SK-N-SH (cell line): ENCODE results near the gene KRT2. TPM values are rescaled to one million over a fixed set of nuclear protein-coding genes. Genes with fewer than 3 reads are reported as not detected.

Experiments
- CTCF ChIA-PET: fragments of 300-600, 350-600 bp; formaldehyde crosslinking; extraction: SDS; loops from one replicate; lab custom pipeline; 2021; lab: Yijun Ruan, JAX
- POLR2A ChIA-PET: fragments of 350-600 bp; sonication (Branson Sonifier 250); formaldehyde crosslinking; extraction: SDS; loops from one replicate; lab custom pipeline; 2020; ENCODE audit warnings: antibody characterized with exemption, inconsistent platforms; lab: Yijun Ruan, JAX
- DNase-seq: peaks from one replicate; pipeline ENCODE4 v3.0.0; 2012
- H2AFZ ChIP-seq: fragments of 200-600 bp; sonication (generic); 2 replicates; pipeline ENCODE4 v1.8.1; 2016; ENCODE audit warnings: antibody characterized with exemption, mild to moderate bottlenecking, low read depth
- H3F3A ChIP-seq: fragments of 200-600 bp; sonication (generic); replicated peaks from 2 replicates; pipeline ENCODE3; 2016; ENCODE audit warnings: antibody characterized with exemption, mild to moderate bottlenecking; ENCODE audit not compliant: insufficient read depth
- H3K27ac ChIP-seq, 2 experiments: fragments of 200-500 bp in 1 of 2; fragments of 200-600 bp in 1 of 2; sonication (Bioruptor generic) in 1 of 2; sonication (generic), shearing (Covaris generic) in 1 of 2; 2 replicates each; pipeline versions ENCODE4 v1.5.1 to v1.6.1; 2014 to 2016; ENCODE audit warnings: low read depth in 2 of 2, inconsistent platforms in 1 of 2, low read length in 1 of 2, mild to moderate bottlenecking in 1 of 2, mixed read lengths in 1 of 2
- H3K27me3 ChIP-seq: fragments of 200-600 bp; sonication (generic), shearing (Covaris generic); 2 replicates; pipeline ENCODE4 v1.6.1; 2016; ENCODE audit warnings: mixed run types; ENCODE audit not compliant: insufficient read depth
- H3K36me3 ChIP-seq, 2 experiments: fragments of 200-500 bp in 1 of 2; fragments of 200-600 bp in 1 of 2; sonication (Bioruptor generic) in 1 of 2; sonication (generic) in 1 of 2; replicated peaks in 1 of 2; 2 replicates each; pipeline versions ENCODE3 to v1.5.1; 2014 to 2016; ENCODE audit warnings: low read length in 1 of 2, mild to moderate bottlenecking in 1 of 2; ENCODE audit not compliant: insufficient read depth in 2 of 2, control insufficient read depth in 1 of 2
- H3K4me1 ChIP-seq, 2 experiments: fragments of 200-500 bp in 1 of 2; fragments of 200-600 bp in 1 of 2; sonication (Bioruptor generic) in 1 of 2; sonication (generic), shearing (Covaris generic) in 1 of 2; 2 replicates each; pipeline versions ENCODE4 v1.5.1 to v1.6.1; 2014 to 2016; ENCODE audit warnings: low read depth in 1 of 2, low read length in 1 of 2, mixed run types in 1 of 2; ENCODE audit not compliant: insufficient read depth in 2 of 2, control insufficient read depth in 1 of 2
- H3K4me2 ChIP-seq: fragments of 200-600 bp; sonication (generic), shearing (Covaris generic); 2 replicates; pipeline ENCODE4 v1.6.1; 2017; ENCODE audit warnings: mixed run types
- H3K4me3 ChIP-seq, 2 experiments: fragments of 200-500 bp in 1 of 2; fragments of 200-600 bp in 1 of 2; sonication (Bioruptor generic) in 1 of 2; sonication (generic), shearing (Covaris generic) in 1 of 2; 2 replicates each; pipeline versions ENCODE4 v1.5.1 to v1.8.1; 2014 to 2016; ENCODE audit warnings: low read depth in 2 of 2, inconsistent platforms in 1 of 2, low read length in 1 of 2, mild to moderate bottlenecking in 1 of 2, mixed read lengths in 1 of 2, moderate library complexity in 1 of 2
- H3K79me2 ChIP-seq: fragments of 200-600 bp; sonication (generic); 2 replicates; pipeline ENCODE4 v1.8.1; 2017; ENCODE audit warnings: mild to moderate bottlenecking; ENCODE audit not compliant: insufficient read depth
- H3K9ac ChIP-seq: fragments of 200-600 bp; sonication (generic); 2 replicates; pipeline ENCODE4 v1.6.1; 2017; ENCODE audit warnings: mixed run types
- H3K9me2 ChIP-seq: fragments of 200-600 bp; sonication (generic); 2 replicates; pipeline ENCODE4 v1.6.1; 2017; ENCODE audit warnings: mixed run types
- H3K9me3 ChIP-seq: fragments of 200-600 bp; sonication (generic); 2 replicates; pipeline ENCODE4 v1.6.1; 2017; ENCODE audit warnings: mixed run types, mild to moderate bottlenecking, moderate library complexity
- H4K20me1 ChIP-seq: fragments of 200-600 bp; sonication (generic); 2 replicates; pipeline ENCODE4 v1.6.1; 2017; ENCODE audit warnings: mild to moderate bottlenecking, mixed run types; ENCODE audit not compliant: insufficient read depth
- CHD2 ChIP-seq: fragments of 150-350 bp; IDR thresholded peaks from 2 replicates; pipeline ENCODE4 v1.6.1; 2018; ENCODE audit warnings: low read length; ENCODE audit not compliant: partially characterized antibody
- EP300 ChIP-seq, 2 experiments: IDR thresholded peaks; 2 replicates each; pipeline versions ENCODE4 v1.4.0 to v1.6.1; 2012; ENCODE audit warnings: borderline replicate concordance in 1 of 2, low read depth in 1 of 2, low read length in 1 of 2
- GATA2 ChIP-seq: sonication (generic); formaldehyde crosslinking; IDR thresholded peaks from 2 replicates; pipeline ENCODE4 v1.5.0; 2020; ENCODE audit warnings: mild to moderate bottlenecking, missing genetic modification reagents
- IRF3 ChIP-seq: fragments of 150-350 bp; IDR thresholded peaks from 2 replicates; pipeline ENCODE4 v1.6.1; 2016; ENCODE audit warnings: mild to moderate bottlenecking, low read depth, low read length
- JUND ChIP-seq: IDR thresholded peaks from 2 replicates; pipeline ENCODE4 v1.4.0; 2012
- MAX ChIP-seq: IDR thresholded peaks from 2 replicates; pipeline ENCODE4 v1.4.0; 2012; ENCODE audit warnings: low read depth
- NFIC ChIP-seq: IDR thresholded peaks from 2 replicates; pipeline ENCODE4 v1.4.0; 2012; ENCODE audit warnings: borderline replicate concordance
- NRF1 ChIP-seq: IDR thresholded peaks from 2 replicates; pipeline ENCODE4 v1.6.1; 2012; ENCODE audit warnings: low read depth, mild to moderate bottlenecking, low read length
- PBX3 ChIP-seq: IDR thresholded peaks from 2 replicates; pipeline ENCODE4; 2012
- POLR2AphosphoS5 ChIP-seq: IDR thresholded peaks from 2 replicates; pipeline ENCODE4 v1.6.1; 2012; ENCODE audit warnings: low read depth, low read length
- RAD21 ChIP-seq: IDR thresholded peaks from 2 replicates; pipeline ENCODE4 v1.6.1; 2012; ENCODE audit warnings: mild to moderate bottlenecking, low read length
- RCOR1 ChIP-seq: fragments of 150-350 bp; IDR thresholded peaks from 2 replicates; pipeline ENCODE4 v1.6.1; 2017; ENCODE audit warnings: antibody characterized with exemption, low read length
- RFX5 ChIP-seq: IDR thresholded peaks from 2 replicates; pipeline ENCODE4 v1.6.1; 2012; ENCODE audit warnings: mild to moderate bottlenecking, improper control_type of control experiment, low read length
- RXRA ChIP-seq: IDR thresholded peaks from 2 replicates; pipeline ENCODE4 v1.4.0; 2012; ENCODE audit warnings: low read depth, mild to moderate bottlenecking, borderline replicate concordance
- TAF1 ChIP-seq: IDR thresholded peaks from 2 replicates; pipeline ENCODE4 v1.6.1; 2012; ENCODE audit warnings: low read depth, mild to moderate bottlenecking, low read length, moderate library complexity, borderline replicate concordance
- YY1 ChIP-seq: IDR thresholded peaks from 2 replicates; pipeline ENCODE4 v1.4.0; 2012; ENCODE audit warnings: low read depth, mild to moderate bottlenecking
- ZBTB33 ChIP-seq: IDR thresholded peaks from 2 replicates; pipeline ENCODE4 v1.4.0; 2012; ENCODE audit warnings: low read depth, borderline replicate concordance
- WGBS: methylation state at CpG from one replicate; pipeline ENCODE4 v1.1.6; 2017; ENCODE audit warnings: low lambda C conversion rate; 5-methylcytosine and 5-hydroxymethylcytosine counted together
- polyA plus RNA-seq, 3 experiments: library from polyadenylated mRNA; depleted of rRNA; stranded (reverse); fragments of >200 nt; gene quantifications; 2 replicates each; pipeline ENCODE4 v1.2.3, GENCODE V29; 2012

The KRT2 gene
- polyA plus RNA-seq, 1 of the 3 experiments (the other 2 are of a cell fraction): not detected

- TF ChIP-seq TAF1: no peak
- TF ChIP-seq EP300 (IDR thresholded peaks at IDR 0.05; ENCODE audit: borderline replicate concordance in 1 of 2, low read depth in 1 of 2, low read length in 1 of 2): no peak
- TF ChIP-seq YY1: no peak
- TF ChIP-seq NFIC: no peak
Measured at GRCh38 chr12:52607314-52607713, 44.7 kb downstream of the KRT2 start (continued).

- no peak overlapping the region for H3K9ac ChIP-seq
- no peaks in the 10 kb centered on the region for H4K20me1 ChIP-seq
- no peaks in the 10 kb centered on the region for H3K9me3 ChIP-seq
- H3F3A ChIP-seq: no peaks in the 10 kb centered on the region
- no peaks in the 10 kb centered on the region for H3K9me2 ChIP-seq
- H3K4me2 ChIP-seq: no peak overlapping the region
- no peaks in the 10 kb centered on the region for H3K4me1 ChIP-seq
- no peak for DNase-seq
- TF ChIP-seq ZBTB33: no peak
- TF ChIP-seq EP300 (IDR thresholded peaks at IDR 0.05; ENCODE audit: borderline replicate concordance in 1 of 2, low read depth in 1 of 2, low read length in 1 of 2): no peak
- TF ChIP-seq NFIC: no peak
- no peak for TF ChIP-seq PBX3
- TF ChIP-seq POLR2AphosphoS5: no peak
- no peak for TF ChIP-seq CHD2
- TF ChIP-seq MAX: no peak
- TF ChIP-seq RCOR1: no peak
- H3K4me3 ChIP-seq: no peak overlapping the region
- no peak overlapping the region for H3K27ac ChIP-seq
- ChIA-PET POLR2A (no interaction called here), CTCF (interaction anchor here (1.1 to 1.2 kb wide), 4 partner anchors 24 to 278 kb away, joined by 3 to 4 read pairs (median 3); no protein-coding TSS in a partner anchor)
- no peaks in the 10 kb centered on the region for H3K36me3 ChIP-seq
- H3K79me2 ChIP-seq: no peaks in the 10 kb centered on the region
- peaks cover 31% of the 10 kb centered on the region; the same call in 1 of the 2 replicates for H3K27me3 ChIP-seq
- 19% methylated on average over 7 of the region's 7 CpGs for WGBS
- no peak overlapping the region for H2AFZ ChIP-seq
Measured at GRCh38 chr12:52606581-52607218, 45.3 kb downstream of the KRT2 start.

GRCh38 chr12:52606096-52606495 lies 45.9 kb downstream of the KRT2 start:
- Histone ChIP-seq H3K79me2 (no peaks in the 10 kb centered on the region), H3K9ac (no peak overlapping the region), H2AFZ (no peak overlapping the region), H3K27ac (no peak overlapping the region), H3K4me1 (no peaks in the 10 kb centered on the region), H4K20me1 (no peaks in the 10 kb centered on the region), H3F3A (no peaks in the 10 kb centered on the region), H3K27me3 (peaks cover 31% of the 10 kb centered on the region), H3K4me3 (no peak overlapping the region), H3K9me3 (no peaks in the 10 kb centered on the region), H3K9me2 (no peaks in the 10 kb centered on the region), H3K4me2 (no peak overlapping the region), H3K36me3 (no peaks in the 10 kb centered on the region)
- WGBS: 15% methylated on average over 3 of the region's 3 CpGs
- no peak for DNase-seq
- CTCF ChIA-PET: interaction anchor here (0.6 to 1.2 kb wide), 5 partner anchors 9 to 279 kb away, joined by 3 to 4 read pairs (median 3); no protein-coding TSS in a partner anchor
- POLR2A ChIA-PET: no interaction called here
- TF ChIP-seq ZBTB33 (no peak), MAX (no peak), NRF1 (no peak), TAF1 (no peak), CHD2 (no peak), RFX5 (no peak), JUND (no peak), IRF3 (no peak), RXRA (no peak), GATA2 (CRISPR knock-in tag) (no peak), RAD21 (no peak)
